Stimulated activated CD4-positive, alpha-beta T cell treated with anti-CD3 and anti-CD28 coated beads, Interleukin-1b, Interleukin-23, amount 100 ng/mL, for 1 hour (primary cell): ENCODE data around the gene CDK6.
"Not testable (repeated sequence)": the region's sequence is repeated elsewhere in the genome, so short reads cannot be mapped to it uniquely, and the experiment has no call there.

Experiments used
- DNase-seq, 2 donors: peaks; one replicate each; pipeline ENCODE4 v3.0.0-alpha.2; 2020; ENCODE audit warnings: low read depth in 2 of 2

Gene CDK6

DNA sequence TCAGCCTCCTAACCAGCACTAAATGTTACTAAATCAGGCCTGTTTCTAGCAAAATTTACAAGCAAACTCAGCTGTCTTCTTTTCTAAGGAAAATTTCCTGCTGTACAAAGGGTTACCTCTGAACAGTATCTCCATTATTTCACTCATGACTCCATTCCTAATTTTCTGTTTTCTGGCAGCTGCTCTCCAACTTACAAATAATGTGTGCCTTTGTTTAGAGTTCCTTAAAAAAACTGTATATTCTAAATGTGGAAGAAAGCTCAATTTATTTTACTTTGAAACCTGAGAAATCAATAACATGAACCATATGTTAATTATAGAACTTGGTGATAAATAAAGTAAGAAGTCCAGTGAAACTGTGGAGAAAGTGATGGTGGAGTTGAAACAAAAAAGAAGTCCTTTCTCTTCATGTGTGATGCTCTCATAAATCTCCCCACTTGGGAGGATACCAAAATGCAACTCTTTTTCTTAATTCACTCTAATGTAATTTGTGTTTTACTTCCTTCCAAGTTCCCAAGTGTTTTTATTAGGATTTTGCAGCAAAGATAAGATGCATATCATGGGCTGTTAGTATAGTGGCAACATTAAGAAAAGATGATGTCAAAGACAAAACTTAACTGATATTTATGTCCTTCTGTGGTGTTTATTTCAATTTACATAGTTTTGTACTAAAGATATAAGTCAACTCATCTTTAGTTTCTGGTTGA, 74.8 kb downstream of the CDK6 start:
- no peak for DNase-seq

DNA sequence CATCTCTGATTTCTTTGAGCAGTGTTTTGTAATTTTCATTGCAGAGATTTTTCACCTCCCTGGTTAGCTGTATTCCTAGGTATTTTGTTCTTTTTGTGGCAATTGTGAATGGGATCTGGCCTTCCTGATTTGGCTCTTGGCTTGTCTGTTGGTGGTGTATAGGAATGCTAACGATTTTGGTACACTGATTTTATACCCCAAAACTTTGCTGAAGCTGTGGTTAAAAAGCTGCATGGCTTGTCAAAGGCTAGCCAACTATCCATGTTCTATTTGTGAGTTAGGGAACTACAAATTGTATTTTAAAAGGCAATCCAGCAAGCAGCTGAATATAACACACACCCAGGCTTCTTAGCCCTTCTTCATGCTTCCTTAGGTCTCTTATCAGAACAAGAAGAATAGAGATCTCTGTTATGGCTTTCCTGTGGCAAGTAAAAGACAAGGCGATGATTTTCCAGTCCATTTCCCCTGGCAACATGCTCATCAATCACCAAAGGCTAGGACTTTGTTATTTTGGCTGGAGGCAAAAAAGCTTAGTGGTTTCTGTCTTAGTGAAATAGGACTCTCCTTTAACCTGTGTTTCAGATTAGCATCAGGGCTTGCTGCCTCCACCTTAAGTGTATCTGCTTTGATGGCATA, 77.5 kb downstream of the CDK6 start:
- no peak for DNase-seq

DNA sequence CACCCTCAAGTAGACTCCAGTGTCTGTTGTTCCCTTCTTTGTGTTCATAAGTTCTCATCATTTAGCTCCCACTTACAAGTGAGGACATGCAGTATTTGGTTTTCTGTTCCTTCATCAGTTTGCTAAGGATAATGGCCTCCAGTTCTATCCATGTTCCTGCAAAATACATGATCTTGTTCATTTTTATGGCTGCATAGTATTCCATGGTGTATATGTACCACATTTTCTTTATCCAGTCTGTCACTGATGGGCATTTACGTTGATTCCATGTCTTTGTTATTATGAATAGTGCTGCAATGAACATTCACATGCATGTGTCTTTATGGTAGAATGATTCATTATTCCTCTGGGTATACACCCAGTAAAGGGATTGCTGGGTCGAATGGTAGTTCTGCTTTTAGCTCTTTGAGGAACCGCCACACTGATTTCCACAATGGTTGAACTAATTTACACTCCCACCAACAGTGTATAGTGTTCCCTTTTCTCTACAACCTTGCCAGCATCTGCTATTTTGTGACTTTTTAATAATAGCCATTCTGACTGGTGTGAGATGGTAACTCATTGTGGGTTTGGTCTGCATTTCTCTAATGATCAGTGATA, 79.0 kb downstream of the CDK6 start:
- DNase-seq: not testable (repeated sequence)

DNA sequence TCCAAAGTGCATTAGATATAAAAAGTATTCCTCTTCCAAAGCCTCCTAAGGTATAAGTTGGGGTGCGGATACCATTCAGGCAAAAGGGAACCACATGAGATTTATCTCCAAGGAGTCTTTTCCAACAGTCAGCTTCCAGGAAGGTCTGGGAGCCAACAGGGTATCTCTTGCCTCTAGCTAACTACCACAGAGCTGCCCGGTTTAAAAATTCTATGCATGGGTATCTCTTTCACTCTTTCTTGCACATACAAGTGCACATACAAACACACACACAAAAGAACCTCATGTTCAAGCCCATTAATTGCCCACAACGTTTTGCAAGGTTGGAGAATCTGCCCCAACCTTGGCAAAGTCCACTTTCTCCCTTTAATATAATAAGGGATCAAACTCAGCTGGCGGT, 80.7 kb downstream of the CDK6 start:
- no peak for DNase-seq

DNA sequence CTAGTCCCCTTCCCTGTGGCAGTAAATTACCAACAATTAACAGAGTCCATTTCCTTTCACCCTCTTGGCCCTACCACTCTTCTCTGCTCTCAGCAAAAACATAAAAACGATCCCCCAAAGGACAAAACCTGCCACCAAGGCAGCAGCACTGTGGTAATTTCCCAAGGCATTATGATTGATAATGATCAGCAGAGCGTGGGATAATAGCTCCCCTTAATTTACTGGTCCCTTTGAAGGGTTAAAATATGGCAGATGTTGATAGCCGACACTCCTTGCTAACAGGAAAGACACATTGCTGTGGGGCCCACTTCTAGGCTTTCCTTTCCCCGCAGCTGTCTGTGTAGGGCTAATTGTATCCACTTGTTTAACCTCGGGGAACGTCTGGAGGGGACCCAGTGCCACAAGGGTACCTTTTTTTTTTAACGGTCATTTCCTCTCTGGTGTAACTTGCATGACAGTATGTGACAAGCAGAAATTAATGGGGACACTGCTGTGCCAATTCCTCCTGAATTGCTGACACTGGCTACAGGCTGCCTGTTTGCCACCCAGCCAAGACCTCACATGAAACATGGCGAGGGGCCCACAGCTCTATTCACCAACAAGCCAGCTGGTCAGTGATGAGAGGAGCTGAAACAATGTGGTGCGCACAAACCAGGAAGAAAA, 81.3 kb downstream of the CDK6 start:
- no peak for DNase-seq

DNA sequence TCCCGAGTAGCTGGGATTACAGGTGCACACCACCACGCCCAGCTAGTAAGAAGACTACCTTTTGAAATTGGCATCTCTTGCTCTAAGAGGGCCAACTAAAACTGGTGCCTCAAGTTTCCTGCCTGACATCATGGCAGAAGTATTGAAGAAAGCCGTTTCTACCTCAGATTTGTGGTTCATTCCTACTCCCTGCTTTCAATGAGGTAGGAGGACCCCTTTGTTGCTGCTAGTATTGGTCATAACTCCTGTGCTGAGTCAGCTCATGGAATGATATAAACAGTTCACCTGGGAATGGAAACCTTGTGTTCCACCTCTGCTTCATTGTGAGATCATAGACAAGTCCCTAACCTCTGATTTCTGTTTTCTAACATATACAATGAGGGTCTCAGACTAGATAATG, 82.8 kb downstream of the CDK6 start:
- no peak for DNase-seq

DNA sequence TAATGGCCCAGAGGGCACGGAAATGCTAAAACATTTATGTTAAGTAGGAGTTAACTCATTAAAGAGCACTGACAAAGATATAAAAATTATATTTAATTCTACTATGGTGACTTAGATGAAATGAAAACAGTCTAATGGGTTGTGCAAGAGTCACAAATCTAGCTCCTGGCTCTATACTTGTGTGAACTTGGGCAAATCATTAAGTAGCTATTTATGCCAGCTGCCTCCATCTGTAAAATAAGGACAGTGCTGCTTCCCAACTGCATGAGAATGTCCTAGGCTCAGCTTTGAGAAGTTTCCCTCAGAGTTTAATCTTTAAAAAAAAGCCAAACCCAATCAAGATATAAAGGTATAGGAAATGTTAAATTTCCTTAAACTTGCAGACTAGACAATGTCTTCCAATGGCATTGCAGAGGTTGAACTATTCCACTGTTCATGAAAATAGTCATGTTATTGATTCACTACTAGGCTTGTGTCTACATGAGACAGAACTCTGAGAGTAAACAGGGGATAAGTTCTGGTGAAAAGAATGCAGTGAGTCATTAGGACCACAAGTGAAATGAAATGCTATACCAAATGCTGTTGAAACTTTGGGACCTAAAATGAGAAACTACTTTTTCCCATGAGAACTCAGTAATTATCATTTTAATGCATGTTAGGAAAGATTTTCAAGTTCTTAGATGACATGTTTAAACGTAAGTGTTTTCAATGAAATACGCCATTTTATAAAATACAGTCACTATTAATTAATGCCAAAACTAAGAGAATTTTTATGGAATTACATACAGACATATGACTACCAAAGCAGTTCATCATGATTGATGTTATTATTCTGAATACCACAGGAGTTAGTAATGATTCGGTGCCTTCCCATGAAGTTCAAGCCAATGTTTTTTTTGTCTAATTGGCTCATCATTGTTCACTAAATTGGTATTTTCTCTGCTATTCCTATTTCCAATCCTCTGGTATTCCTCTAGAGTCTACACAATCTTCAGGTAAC, 84.2 kb downstream of the CDK6 start:
- DNase-seq: no peak

DNA sequence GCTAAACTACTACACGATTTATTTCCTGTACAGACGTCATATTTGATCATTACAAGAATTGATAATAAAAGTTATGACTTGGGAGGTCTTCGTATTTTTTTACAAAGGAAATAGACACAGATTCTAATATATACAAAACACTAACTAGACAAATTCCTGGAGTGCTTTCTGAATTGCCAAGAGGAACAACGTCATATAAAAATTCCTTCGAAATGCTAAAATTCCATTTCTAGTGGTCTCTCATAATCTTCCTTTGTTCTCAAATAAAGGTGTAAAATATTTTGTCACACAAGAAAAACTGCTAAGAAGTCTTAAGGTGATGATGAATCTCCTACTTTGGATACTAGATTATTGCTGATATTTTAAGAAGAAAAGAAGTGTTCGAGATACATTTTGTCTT, 85.4 kb downstream of the CDK6 start:
- no peak for DNase-seq

DNA sequence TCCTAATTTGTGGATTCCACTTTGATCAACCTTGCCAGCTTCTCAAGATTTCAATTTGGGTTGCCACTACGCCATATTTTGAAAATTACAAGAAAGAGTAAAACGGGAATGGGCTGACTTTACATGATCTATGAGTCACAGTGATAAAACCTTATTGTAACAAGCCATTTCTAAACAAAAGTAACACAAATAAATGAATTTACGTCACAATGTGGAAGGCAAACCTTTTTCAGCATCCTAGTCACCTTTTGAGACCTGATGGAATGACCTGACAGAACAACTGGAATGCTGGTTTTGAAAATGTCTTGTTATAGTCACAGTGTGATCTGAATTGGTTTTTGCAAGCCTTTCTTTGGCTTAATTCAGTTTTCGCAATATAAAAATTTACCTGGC, 85.9 kb downstream of the CDK6 start:
- DNase-seq: no peak

DNA sequence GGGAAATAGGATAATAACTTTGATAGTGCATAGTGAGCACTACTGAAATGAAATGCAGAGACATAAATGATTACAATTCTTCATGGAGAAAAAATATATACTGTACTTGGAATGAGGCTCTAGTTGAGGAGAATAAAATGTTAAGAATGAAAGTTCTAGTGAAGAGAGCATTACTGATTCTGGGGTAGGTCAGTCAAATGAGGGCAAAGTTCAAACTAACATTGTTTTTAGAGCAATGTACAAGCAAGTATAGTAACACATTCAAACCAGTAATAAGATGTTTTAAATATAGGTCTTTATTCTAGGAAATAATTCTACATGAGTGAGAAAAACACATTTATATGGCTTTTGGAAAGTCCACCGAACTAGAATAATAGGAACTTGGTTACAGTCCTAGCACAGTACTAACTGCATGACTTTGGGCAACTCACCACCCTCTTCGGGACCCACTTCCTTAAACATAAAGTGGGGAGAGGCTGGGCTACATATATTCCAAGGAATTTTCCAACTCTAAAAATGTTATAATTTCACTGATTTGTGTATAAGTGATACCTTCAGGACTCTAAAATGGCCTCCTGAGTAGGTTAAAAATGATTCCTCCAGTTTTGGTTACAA, 86.4 kb downstream of the CDK6 start:
- no peak for DNase-seq

DNA sequence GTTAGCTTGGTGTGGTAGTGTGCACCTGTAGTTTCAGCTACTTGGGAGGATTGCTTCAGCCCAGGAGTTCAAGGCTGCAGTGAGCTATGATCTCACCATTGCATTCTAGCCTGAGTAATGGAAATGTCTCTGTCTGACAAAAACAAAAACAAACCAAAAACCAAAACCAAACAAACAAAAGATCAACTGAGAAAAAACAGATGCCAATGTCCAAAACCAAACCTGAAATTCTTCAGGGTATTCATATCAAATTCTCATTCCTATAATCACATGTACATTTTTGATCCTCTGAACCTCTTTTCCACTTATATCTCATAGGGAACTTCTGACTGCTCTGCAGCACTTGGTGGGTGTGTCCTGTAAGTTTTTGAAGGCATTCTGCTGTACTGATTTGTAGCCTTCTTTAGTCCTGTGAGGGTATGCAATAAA, 87.0 kb downstream of the CDK6 start:
- no peak for DNase-seq

DNA sequence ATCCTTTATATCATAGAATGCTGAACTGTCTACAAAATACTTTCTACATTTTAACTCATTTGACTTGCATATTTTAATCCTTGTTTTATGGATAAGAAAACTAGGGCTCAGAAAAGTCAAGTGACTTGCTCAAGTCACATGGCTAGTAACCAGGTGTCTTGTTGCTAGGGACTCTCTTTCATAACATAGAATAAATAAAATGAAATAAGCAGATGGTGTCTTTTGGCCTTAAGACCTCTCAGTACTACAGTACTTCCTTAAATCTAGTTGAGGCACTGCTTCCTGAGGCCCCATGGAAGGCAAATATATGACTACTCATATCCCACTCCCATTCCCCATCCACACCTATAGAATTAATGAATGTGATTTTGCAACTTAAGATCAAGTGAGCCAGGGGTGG, 87.9 kb downstream of the CDK6 start:
- no peak for DNase-seq

DNA sequence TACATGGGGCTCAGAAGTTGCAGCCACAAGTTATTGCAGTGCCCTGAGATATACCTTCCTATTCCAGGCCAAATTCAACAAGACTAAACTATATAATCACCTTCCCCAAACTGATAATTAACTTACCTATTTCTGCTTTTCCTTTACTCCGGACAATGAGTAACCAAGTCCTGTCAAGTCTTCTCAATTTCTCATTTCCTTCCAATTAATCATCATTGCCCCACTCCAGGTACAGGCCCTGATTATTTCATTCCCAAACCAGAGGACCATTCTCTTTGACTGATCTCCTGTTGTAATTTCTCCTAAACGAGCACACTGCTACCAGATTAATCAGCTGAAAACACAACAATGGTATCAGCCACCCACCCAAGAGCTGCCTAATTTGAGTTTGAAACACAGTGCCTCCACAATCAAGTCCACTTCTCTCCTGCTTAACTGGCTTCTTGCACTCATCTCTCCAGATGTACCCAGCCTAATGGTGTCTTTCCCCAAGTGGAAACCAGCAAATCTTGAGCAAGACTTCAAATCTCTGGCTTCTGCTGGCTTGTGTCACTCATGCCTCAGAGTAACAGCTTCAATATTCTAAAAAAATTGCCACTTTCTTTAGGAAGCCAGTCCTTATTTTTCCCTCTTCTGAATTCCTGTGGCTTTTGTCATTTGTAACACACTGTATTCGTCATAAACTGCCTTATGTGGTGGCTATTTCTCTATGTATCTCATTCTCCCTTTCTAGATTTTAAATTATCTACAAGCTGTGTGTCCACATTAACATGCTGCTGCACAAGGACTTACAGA, 89.1 kb downstream of the CDK6 start:
- no peak for DNase-seq

DNA sequence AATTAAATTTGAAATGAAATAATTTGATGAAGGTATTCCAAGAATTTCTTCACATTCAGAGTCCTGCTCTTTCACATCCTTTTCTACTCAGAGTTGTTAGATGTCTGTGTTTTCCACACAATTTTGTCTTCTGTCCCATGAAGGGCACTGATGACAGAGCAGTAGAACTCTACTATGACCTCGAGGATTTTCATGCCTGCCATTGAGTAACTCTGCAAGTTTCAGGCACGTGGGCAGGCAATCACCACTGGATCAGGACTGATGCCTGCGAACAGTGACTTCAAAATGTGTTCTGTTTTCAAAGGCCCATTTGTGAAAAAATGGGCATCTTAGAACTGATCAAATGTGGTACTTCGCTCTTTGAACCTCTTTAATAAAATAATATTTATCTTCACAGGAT, 91.1 kb downstream of the CDK6 start:
- DNase-seq: no peak

DNA sequence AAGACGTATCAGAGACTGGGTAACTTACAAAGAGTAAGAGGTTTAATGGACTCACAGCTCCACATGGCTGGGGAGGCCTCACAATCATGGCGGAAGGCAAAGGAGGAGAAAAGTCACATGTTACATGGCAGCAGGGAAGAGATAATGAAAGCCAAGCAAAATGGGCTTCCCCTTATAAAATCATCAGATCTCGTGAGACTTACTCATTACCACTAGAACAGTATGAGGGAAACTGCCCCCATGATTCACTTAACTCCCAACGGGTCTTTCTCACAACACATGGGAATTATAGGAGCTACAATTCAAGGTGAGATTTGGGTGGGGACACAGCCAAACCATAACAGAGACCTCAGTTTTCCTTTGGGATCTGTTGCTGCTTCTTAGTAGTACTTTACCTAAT, 92.2 kb downstream of the CDK6 start:
- not testable (repeated sequence) for DNase-seq

DNA sequence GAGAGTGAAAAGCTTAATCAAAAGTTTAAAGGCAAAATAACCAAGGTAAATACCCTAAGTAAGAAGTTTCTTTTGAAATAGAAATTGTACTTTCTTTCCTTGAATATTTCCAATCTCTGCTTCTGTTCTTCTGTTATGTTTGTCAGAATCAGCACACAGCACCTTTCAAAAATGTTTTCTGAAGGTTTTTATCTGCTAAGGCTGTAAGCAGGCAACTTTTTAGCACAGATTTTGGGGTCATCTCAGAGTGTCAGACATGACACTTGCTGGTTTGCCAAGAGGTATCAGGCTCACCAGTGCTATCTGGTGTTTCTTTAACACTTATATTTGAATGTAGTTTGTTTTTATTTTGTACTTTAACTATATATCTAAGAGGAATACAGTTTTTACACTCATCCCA, 94.2 kb downstream of the CDK6 start:
- DNase-seq: no peak

DNA sequence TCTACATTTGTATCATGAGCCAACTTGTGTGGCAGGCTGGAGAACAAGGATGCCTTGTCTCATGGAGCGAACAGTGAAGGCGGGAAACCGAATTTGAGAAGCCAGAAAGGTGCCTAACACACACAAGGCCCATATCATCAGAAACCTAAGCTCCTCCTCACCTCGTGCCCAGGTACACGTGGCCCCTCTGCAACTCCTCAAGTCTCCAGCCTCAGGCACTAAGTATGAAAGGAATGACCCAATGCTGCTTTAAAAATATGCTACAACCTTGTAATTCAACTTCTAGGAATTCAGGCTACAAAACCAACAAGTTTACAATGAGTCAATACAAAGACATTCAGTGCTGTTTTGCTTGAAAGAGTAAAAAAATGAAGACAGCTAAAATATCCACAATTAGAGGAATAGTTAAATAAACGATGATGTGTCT, 95.7 kb downstream of the CDK6 start:
- DNase-seq: no peak

DNA sequence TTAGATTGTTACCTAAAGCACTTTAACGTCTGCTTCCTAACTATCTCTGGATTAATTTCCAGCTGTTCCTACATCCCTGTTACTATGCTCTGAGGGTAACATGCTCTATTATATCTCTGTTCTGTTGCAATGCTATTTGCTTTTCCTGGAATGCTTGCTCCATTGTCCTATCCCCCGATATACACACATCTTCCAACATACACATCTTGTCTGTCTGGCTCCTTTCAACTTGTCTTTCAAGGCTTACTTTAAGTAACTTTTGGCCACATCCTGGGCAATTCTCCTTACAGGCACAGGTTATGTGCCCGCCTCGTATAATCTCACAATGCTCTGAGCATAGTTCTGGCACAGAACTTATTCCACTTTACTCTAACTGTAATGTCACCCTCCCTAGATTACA, 96.2 kb downstream of the CDK6 start:
- DNase-seq: no peak

DNA sequence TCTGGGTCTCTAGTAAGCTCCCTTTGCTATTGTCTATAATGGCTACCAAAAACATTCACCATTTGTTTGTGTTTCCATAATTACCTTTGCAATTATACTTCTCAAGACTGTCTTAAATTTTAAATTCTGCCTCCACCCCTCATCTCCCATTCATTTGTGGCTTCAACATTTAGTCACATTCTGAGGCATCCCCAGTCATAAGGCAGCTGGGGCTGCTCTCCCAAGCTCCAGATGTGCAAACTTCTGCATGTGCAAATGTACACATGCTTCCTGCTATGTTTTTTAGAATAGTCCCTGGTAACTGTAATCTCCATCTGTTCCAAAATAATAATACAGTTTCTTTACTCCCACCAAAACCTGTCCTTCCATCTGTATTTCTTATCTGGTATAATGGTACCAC, 97.3 kb downstream of the CDK6 start:
- no peak for DNase-seq

DNA sequence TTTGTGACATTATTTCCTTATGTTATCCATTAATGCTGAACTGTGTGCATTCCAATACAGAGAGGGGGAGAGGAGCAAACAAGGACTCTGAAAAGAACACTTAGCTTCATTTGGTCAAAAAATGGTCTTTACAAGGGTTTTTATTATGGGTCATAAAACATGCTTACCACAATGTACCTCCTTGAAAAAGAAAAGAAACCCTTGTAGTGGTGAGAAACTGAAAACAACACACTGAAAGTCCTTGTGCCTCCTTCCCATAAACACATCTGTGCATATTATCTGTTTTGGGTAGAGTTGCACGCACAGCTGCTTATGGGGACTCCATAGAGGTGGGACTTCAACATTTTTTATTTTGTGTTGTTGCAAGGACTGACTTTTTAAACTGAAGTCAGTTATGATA, 98.7 kb downstream of the CDK6 start:
- DNase-seq: no peak
